ENCODE results near the gene DNAH6. TPM values are rescaled to one million over a fixed set of nuclear protein-coding genes. Genes with fewer than 3 reads are reported as not detected.

The DNAH6 gene
- total RNA-seq, 1 experiment from 2014 or later, result 0.39 TPM

GRCh38 chr2:84725717-84726116, 209.4 kb downstream of the DNAH6 start (continued):
- TF ChIP-seq, protein P1, sequence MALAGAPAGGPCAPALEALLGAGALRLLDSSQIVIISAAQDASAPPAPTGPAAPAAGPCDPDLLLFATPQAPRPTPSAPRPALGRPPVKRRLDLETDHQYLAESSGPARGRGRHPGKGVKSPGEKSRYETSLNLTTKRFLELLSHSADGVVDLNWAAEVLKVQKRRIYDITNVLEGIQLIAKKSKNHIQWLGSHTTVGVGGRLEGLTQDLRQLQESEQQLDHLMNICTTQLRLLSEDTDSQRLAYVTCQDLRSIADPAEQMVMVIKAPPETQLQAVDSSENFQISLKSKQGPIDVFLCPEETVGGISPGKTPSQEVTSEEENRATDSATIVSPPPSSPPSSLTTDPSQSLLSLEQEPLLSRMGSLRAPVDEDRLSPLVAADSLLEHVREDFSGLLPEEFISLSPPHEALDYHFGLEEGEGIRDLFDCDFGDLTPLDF (CRISPR knock-in tag; IDR thresholded peaks at IDR 0.05), result no peak
- TF ChIP-seq ESRRA (CRISPR knock-in tag; IDR thresholded peaks at IDR 0.05; ENCODE audit: borderline replicate concordance), result no peak
- no peak for TF ChIP-seq GRHL2 (CRISPR knock-in tag; IDR thresholded peaks at IDR 0.05; ENCODE audit: insufficient replicate concordance, severe bottlenecking)
- no peak for TF ChIP-seq PRRX2 (CRISPR knock-in tag; IDR thresholded peaks at IDR 0.05)
- TF ChIP-seq ZNF423 (CRISPR knock-in tag; IDR thresholded peaks at IDR 0.05), result no peak
- TF ChIP-seq, protein P2, sequence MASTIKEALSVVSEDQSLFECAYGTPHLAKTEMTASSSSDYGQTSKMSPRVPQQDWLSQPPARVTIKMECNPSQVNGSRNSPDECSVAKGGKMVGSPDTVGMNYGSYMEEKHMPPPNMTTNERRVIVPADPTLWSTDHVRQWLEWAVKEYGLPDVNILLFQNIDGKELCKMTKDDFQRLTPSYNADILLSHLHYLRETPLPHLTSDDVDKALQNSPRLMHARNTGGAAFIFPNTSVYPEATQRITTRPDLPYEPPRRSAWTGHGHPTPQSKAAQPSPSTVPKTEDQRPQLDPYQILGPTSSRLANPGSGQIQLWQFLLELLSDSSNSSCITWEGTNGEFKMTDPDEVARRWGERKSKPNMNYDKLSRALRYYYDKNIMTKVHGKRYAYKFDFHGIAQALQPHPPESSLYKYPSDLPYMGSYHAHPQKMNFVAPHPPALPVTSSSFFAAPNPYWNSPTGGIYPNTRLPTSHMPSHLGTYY (CRISPR knock-in tag; IDR thresholded peaks at IDR 0.05), result no peak
- TF ChIP-seq NFYB (CRISPR knock-in tag; conservative IDR thresholded peaks at IDR 0.05; ENCODE audit: low read depth), result no peak
- no peak for TF ChIP-seq MXD4 (CRISPR knock-in tag; IDR thresholded peaks at IDR 0.05; ENCODE audit: borderline replicate concordance)

DNA sequence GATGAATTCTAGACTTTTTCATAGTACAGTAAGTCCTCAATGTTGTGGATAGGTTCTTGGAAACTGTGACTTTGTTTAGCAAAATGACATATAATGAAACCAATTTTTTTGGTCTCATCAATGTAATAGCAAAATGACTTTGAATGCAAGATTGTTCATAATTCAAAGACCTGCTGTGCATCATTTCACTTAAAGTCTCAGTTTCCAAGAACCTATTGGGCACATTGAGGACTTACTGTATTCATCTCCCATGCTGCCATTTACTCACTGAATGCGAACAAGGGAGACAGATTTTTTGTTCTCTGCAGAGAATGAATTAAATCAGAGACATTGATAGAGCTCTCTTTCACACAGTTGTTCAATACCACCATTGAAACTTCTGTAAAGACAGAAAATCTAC, 211.0 kb downstream of the DNAH6 start:
- Mint-ChIP-seq H3K36me3 (no peaks in the 10 kb centered on the region), H3K27me3 (ENCODE audit: low read depth) (no peaks in the 10 kb centered on the region; the same call in 1 of the 2 replicates), H3K27ac (no peak overlapping the region), H3K4me1 (no peaks in the 10 kb centered on the region), H3K4me3 (no peak overlapping the region), H3K9me3 (no peaks in the 10 kb centered on the region)
- CTCF ChIA-PET, result interaction anchor here (1.0 kb wide), 1 partner anchor 14 kb away, joined by 3 read pairs; no protein-coding TSS in a partner anchor
- DNase-seq (ENCODE audit: low spot score), result no peak
- ATAC-seq, result no peak
- POLR2A ChIA-PET, result no interaction called here
- TF ChIP-seq, protein P3, sequence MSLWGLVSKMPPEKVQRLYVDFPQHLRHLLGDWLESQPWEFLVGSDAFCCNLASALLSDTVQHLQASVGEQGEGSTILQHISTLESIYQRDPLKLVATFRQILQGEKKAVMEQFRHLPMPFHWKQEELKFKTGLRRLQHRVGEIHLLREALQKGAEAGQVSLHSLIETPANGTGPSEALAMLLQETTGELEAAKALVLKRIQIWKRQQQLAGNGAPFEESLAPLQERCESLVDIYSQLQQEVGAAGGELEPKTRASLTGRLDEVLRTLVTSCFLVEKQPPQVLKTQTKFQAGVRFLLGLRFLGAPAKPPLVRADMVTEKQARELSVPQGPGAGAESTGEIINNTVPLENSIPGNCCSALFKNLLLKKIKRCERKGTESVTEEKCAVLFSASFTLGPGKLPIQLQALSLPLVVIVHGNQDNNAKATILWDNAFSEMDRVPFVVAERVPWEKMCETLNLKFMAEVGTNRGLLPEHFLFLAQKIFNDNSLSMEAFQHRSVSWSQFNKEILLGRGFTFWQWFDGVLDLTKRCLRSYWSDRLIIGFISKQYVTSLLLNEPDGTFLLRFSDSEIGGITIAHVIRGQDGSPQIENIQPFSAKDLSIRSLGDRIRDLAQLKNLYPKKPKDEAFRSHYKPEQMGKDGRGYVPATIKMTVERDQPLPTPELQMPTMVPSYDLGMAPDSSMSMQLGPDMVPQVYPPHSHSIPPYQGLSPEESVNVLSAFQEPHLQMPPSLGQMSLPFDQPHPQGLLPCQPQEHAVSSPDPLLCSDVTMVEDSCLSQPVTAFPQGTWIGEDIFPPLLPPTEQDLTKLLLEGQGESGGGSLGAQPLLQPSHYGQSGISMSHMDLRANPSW (CRISPR knock-in tag; conservative IDR thresholded peaks at IDR 0.05; ENCODE audit: low read depth), result no peak
- TF ChIP-seq NFE2L1 (CRISPR knock-in tag; IDR thresholded peaks at IDR 0.05) (no peak), RORB (CRISPR knock-in tag; IDR thresholded peaks at IDR 0.05) (no peak), ZNF232 (CRISPR knock-in tag; IDR thresholded peaks at IDR 0.05) (no peak), E2F4 (CRISPR knock-in tag; IDR thresholded peaks at IDR 0.05; ENCODE audit: borderline replicate concordance, low read depth) (no peak)
- TF ChIP-seq, protein P1 (CRISPR knock-in tag; IDR thresholded peaks at IDR 0.05), result no peak
- TF ChIP-seq, protein P4, sequence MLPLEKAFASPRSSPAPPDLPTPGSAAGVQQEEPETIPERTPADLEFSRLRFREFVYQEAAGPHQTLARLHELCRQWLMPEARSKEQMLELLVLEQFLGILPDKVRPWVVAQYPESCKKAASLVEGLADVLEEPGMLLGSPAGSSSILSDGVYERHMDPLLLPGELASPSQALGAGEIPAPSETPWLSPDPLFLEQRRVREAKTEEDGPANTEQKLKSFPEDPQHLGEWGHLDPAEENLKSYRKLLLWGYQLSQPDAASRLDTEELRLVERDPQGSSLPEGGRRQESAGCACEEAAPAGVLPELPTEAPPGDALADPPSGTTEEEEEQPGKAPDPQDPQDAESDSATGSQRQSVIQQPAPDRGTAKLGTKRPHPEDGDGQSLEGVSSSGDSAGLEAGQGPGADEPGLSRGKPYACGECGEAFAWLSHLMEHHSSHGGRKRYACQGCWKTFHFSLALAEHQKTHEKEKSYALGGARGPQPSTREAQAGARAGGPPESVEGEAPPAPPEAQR (CRISPR knock-in tag; IDR thresholded peaks at IDR 0.05), result no peak
- TF ChIP-seq, protein P5, sequence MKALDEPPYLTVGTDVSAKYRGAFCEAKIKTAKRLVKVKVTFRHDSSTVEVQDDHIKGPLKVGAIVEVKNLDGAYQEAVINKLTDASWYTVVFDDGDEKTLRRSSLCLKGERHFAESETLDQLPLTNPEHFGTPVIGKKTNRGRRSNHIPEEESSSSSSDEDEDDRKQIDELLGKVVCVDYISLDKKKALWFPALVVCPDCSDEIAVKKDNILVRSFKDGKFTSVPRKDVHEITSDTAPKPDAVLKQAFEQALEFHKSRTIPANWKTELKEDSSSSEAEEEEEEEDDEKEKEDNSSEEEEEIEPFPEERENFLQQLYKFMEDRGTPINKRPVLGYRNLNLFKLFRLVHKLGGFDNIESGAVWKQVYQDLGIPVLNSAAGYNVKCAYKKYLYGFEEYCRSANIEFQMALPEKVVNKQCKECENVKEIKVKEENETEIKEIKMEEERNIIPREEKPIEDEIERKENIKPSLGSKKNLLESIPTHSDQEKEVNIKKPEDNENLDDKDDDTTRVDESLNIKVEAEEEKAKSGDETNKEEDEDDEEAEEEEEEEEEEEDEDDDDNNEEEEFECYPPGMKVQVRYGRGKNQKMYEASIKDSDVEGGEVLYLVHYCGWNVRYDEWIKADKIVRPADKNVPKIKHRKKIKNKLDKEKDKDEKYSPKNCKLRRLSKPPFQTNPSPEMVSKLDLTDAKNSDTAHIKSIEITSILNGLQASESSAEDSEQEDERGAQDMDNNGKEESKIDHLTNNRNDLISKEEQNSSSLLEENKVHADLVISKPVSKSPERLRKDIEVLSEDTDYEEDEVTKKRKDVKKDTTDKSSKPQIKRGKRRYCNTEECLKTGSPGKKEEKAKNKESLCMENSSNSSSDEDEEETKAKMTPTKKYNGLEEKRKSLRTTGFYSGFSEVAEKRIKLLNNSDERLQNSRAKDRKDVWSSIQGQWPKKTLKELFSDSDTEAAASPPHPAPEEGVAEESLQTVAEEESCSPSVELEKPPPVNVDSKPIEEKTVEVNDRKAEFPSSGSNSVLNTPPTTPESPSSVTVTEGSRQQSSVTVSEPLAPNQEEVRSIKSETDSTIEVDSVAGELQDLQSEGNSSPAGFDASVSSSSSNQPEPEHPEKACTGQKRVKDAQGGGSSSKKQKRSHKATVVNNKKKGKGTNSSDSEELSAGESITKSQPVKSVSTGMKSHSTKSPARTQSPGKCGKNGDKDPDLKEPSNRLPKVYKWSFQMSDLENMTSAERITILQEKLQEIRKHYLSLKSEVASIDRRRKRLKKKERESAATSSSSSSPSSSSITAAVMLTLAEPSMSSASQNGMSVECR (CRISPR knock-in tag; IDR thresholded peaks at IDR 0.05; ENCODE audit: borderline replicate concordance), result no peak
- TF ChIP-seq, protein P6, sequence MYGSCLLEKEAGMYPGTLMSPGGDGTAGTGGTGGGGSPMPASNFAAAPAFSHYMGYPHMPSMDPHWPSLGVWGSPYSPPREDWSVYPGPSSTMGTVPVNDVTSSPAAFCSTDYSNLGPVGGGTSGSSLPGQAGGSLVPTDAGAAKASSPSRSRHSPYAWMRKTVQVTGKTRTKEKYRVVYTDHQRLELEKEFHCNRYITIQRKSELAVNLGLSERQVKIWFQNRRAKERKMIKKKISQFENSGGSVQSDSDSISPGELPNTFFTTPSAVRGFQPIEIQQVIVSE (CRISPR knock-in tag; IDR thresholded peaks at IDR 0.05; ENCODE audit: borderline replicate concordance), result no peak
- TF ChIP-seq, protein P7, sequence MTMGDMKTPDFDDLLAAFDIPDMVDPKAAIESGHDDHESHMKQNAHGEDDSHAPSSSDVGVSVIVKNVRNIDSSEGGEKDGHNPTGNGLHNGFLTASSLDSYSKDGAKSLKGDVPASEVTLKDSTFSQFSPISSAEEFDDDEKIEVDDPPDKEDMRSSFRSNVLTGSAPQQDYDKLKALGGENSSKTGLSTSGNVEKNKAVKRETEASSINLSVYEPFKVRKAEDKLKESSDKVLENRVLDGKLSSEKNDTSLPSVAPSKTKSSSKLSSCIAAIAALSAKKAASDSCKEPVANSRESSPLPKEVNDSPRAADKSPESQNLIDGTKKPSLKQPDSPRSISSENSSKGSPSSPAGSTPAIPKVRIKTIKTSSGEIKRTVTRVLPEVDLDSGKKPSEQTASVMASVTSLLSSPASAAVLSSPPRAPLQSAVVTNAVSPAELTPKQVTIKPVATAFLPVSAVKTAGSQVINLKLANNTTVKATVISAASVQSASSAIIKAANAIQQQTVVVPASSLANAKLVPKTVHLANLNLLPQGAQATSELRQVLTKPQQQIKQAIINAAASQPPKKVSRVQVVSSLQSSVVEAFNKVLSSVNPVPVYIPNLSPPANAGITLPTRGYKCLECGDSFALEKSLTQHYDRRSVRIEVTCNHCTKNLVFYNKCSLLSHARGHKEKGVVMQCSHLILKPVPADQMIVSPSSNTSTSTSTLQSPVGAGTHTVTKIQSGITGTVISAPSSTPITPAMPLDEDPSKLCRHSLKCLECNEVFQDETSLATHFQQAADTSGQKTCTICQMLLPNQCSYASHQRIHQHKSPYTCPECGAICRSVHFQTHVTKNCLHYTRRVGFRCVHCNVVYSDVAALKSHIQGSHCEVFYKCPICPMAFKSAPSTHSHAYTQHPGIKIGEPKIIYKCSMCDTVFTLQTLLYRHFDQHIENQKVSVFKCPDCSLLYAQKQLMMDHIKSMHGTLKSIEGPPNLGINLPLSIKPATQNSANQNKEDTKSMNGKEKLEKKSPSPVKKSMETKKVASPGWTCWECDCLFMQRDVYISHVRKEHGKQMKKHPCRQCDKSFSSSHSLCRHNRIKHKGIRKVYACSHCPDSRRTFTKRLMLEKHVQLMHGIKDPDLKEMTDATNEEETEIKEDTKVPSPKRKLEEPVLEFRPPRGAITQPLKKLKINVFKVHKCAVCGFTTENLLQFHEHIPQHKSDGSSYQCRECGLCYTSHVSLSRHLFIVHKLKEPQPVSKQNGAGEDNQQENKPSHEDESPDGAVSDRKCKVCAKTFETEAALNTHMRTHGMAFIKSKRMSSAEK (CRISPR knock-in tag; IDR thresholded peaks at IDR 0.05; ENCODE audit: borderline replicate concordance), result no peak

Data from WTC11 (cell line).